LNCaP clone FGC (cell line): ENCODE results near the gene RBP3.

Source experiments
- DNase-seq: peaks from one replicate; pipeline ENCODE4 v3.0.0-alpha.2; 2011; ENCODE audit warnings: low read depth
- H3K4me3 ChIP-seq: 2 replicates; pipeline ENCODE4 v1.5.1; 2011; ENCODE audit warnings: mild to moderate bottlenecking, low read depth, low read length, control low read depth
- TF ChIP-seq, protein P1 (sequence below): IDR thresholded peaks from 2 replicates; pipeline ENCODE4 v1.5.1; 2012; ENCODE audit warnings: mild to moderate bottlenecking; ENCODE audit not compliant: control insufficient read depth, insufficient read depth; ENCODE audit errors: extremely low read depth

The RBP3 gene

DNA sequence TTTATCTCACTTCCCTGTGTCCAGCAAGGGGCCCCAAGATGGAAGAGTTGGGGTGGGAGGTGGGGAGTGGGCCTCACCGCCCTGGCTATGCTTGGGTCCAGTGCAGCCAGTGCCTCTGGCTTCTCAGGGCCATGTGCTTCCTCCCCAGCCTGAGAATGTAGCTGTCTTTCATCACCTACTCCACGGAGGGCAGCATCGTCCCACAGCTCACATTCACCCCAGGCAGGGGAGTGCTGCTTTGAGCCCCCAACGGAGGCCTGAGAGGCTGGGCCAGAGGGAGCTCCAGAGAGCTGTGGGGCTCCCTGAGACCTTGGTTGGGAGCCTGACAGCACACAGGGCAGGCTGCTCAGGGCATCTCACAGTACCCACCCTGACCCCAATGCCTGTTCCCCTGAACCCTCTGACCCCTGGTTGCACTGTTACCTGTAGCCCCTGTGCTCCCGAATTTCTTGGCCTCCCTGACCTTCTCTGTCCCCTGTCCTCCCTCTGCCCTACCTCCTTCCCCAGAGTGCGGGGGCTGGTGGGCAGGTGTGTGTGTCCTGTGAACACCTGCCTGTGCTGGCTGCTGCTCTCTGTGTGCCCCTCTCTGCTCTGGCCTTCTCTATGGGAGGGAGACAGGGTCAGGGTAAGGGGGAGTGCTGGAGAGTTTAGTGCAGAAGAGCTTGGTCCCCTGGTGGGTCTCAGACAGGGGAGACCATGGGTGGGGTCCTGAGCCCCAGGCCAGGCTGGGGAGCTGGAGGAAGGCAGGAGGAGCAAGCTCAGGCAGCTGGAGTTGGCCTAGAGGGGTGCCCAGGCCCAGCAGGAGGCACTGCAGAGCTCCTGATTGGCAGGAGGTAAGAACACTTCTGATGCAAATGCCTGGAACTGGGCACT, 55.5 kb downstream of the RBP3 start:
- no peak for DNase-seq
- TF ChIP-seq, protein P1, sequence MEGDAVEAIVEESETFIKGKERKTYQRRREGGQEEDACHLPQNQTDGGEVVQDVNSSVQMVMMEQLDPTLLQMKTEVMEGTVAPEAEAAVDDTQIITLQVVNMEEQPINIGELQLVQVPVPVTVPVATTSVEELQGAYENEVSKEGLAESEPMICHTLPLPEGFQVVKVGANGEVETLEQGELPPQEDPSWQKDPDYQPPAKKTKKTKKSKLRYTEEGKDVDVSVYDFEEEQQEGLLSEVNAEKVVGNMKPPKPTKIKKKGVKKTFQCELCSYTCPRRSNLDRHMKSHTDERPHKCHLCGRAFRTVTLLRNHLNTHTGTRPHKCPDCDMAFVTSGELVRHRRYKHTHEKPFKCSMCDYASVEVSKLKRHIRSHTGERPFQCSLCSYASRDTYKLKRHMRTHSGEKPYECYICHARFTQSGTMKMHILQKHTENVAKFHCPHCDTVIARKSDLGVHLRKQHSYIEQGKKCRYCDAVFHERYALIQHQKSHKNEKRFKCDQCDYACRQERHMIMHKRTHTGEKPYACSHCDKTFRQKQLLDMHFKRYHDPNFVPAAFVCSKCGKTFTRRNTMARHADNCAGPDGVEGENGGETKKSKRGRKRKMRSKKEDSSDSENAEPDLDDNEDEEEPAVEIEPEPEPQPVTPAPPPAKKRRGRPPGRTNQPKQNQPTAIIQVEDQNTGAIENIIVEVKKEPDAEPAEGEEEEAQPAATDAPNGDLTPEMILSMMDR = no peak
- no peak overlapping the region for H3K4me3 ChIP-seq

GRCh38 chr10:47404446-47404845, 56.3 kb downstream of the RBP3 start:
- H3K4me3 ChIP-seq = no peak overlapping the region
- TF ChIP-seq, protein P1 = no peak
- DNase-seq = no peak

GRCh38 chr10:47404937-47405336, 56.8 kb downstream of the RBP3 start:
- TF ChIP-seq, protein P1 = no peak
- DNase-seq = no peak
- H3K4me3 ChIP-seq = no peak overlapping the region

DNA sequence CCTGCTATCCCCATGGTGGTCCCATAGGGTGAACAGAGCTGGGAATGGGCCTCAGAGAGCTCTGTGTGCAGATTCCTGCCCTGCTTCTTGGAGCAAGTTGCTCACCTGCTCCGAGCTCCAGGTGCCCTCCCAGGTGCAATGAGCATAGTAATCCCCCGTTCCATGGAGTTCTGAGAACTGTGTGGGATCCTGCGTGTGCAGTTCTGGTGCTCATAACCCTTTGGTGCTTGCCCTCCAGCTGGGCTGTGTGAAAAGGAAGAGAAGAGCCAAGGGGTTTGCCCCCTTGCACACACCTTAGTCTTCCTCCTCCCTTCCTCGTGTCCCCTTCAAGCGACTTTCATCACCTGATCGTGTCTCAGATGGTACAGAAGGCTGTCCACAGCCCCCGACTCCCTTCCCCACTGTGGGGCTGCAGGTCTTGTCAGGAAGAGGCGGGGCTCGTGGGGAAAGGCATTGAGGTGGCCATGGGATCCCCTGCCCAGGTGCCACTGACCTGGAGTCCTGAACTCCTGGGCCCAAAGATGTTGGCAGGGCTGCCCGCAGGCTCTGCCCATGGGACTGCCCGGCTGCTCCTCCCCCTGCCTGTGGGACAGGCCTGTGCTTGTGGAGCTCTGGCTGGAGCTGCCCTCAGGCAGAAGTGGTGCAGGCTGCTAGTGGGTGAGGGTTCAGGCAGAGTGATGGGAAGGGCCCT, 57.8 kb downstream of the RBP3 start:
- H3K4me3 ChIP-seq = no peak overlapping the region
- TF ChIP-seq, protein P1 = no peak
- no peak for DNase-seq

- DNase-seq = no peak
- H3K4me3 ChIP-seq = no peak overlapping the region
- TF ChIP-seq, protein P1 = no peak
Measured at GRCh38 chr10:47406548-47406869, 58.3 kb downstream of the RBP3 start.

- DNase-seq = no peak
- H3K4me3 ChIP-seq = no peak overlapping the region
- TF ChIP-seq, protein P1 = no peak
Measured at GRCh38 chr10:47406870-47407691, 58.9 kb downstream of the RBP3 start.
